Ramos (cell line): ENCODE results near the gene MTF2.

Experiments used
- in situ Hi-C: fragments of 300-500 bp; cut with MboI; formaldehyde crosslinking; loops from one replicate; pipeline ENCODE4 v1.14.3; 2022; ENCODE audit warnings: low sequenced_read_pairs; ENCODE audit not compliant: unreplicated experiment

The MTF2 gene

GRCh38 chr1:93081716-93082115 lies 2.6 kb downstream of the MTF2 start:
- in situ Hi-C loops = no loop called here

- in situ Hi-C loops = no loop called here
Observed at GRCh38 chr1:93082313-93082712, 3.2 kb downstream of the MTF2 start.

GRCh38 chr1:93083979-93084378 lies 4.9 kb downstream of the MTF2 start:
- in situ Hi-C loops = no loop called here

GRCh38 chr1:93087532-93087931 lies 8.4 kb downstream of the MTF2 start:
- in situ Hi-C loops = no loop called here

GRCh38 chr1:93093332-93094006 lies 14.4 kb downstream of the MTF2 start:
- in situ Hi-C loops = no loop called here

- in situ Hi-C loops = no loop called here
Observed at GRCh38 chr1:93095804-93096585, 16.9 kb downstream of the MTF2 start.

GRCh38 chr1:93102142-93102541 lies 23.1 kb downstream of the MTF2 start:
- in situ Hi-C loops = no loop called here

GRCh38 chr1:93106226-93106625 lies 27.1 kb downstream of the MTF2 start:
- in situ Hi-C loops = no loop called here

GRCh38 chr1:93107395-93107794 lies 28.3 kb downstream of the MTF2 start:
- in situ Hi-C loops = no loop called here

- in situ Hi-C loops = no loop called here
Observed at GRCh38 chr1:93108335-93108734, 29.3 kb downstream of the MTF2 start.

GRCh38 chr1:93109578-93109977 lies 30.5 kb downstream of the MTF2 start:
- in situ Hi-C loops = no loop called here

GRCh38 chr1:93111065-93111464 lies 32.0 kb downstream of the MTF2 start:
- in situ Hi-C loops = no loop called here

GRCh38 chr1:93111561-93111960 lies 32.5 kb downstream of the MTF2 start:
- in situ Hi-C loops = no loop called here

GRCh38 chr1:93113127-93113526 lies 34.0 kb downstream of the MTF2 start:
- in situ Hi-C loops = no loop called here

GRCh38 chr1:93114391-93114790 lies 35.3 kb downstream of the MTF2 start:
- in situ Hi-C loops = no loop called here

- in situ Hi-C loops = no loop called here
Observed at GRCh38 chr1:93120614-93121013, 41.5 kb downstream of the MTF2 start.

GRCh38 chr1:93123201-93123783 lies 44.2 kb downstream of the MTF2 start:
- in situ Hi-C loops = no loop called here

- in situ Hi-C loops = no loop called here
Observed at GRCh38 chr1:93124556-93125355, 45.7 kb downstream of the MTF2 start.

GRCh38 chr1:93129507-93130099 lies 50.5 kb downstream of the MTF2 start:
- in situ Hi-C loops = no loop called here

- in situ Hi-C loops = no loop called here
Observed at GRCh38 chr1:93132638-93133037, 53.6 kb downstream of the MTF2 start.
